Uterus (tissue), 2 donors: ENCODE results near the gene NR3C2.

Source experiments
- CTCF ChIP-seq, 4 experiments: fragments of 200-600 bp in 2 of 4; fragments of 450-650 bp in 2 of 4; sonication (generic) in 2 of 4; IDR thresholded peaks; one replicate each; pipeline ENCODE4 v1.5.1; 2016 to 2019; ENCODE audit warnings: antibody characterized with exemption in 4 of 4, mild to moderate bottlenecking in 2 of 4, moderate library complexity in 1 of 4
- POLR2A ChIP-seq, 2 donors: fragments of 450-650 bp; IDR thresholded peaks; one replicate each; pipeline ENCODE4 v1.6.1; 2016; ENCODE audit warnings: antibody characterized with exemption in 2 of 2, mild to moderate bottlenecking in 1 of 2, moderate library complexity in 1 of 2

- no peak for TF ChIP-seq CTCF (IDR thresholded peaks at IDR 0.05)
- no peak for TF ChIP-seq POLR2A (IDR thresholded peaks at IDR 0.05)
Observed at GRCh38 chr4:148312956-148313490, 129.2 kb downstream of the NR3C2 start.
